ENCODE measurements around the gene HIGD2B. TPM values are rescaled to one million over a fixed set of nuclear protein-coding genes. Genes with fewer than 3 reads are reported as not detected.
A peak's percentile ranks its signal among the peaks of the same experiment; 100 is the strongest.

Gene HIGD2B
- total and polyA plus RNA-seq, 2 of the 13 experiments (the other 11 are each of a cell fraction or from before 2014, with no cell fraction given) = not detected

- no peak for TF ChIP-seq HNF4A (CRISPR knock-in tag; IDR thresholded peaks at IDR 0.05)
- TF ChIP-seq TAF1 (CRISPR knock-in tag; IDR thresholded peaks at IDR 0.05) = peak; percentile 94
- peak; percentile 83 for TF ChIP-seq RFX1 (IDR thresholded peaks at IDR 0.05)
- TF ChIP-seq TRIM24 (CRISPR knock-in tag; IDR thresholded peaks at IDR 0.05) = no peak
- TF ChIP-seq PATZ1 (CRISPR knock-in tag; IDR thresholded peaks at IDR 0.05) = peak; percentile 10; the same call in 1 of the 2 replicates
- no peak; the same call in 1 of the 2 replicates for TF ChIP-seq ZNF446 (CRISPR knock-in tag; IDR thresholded peaks at IDR 0.05)
- peak; percentile 84 for TF ChIP-seq HOXA3 (CRISPR knock-in tag; IDR thresholded peaks at IDR 0.05)
- peak; percentile 67; the same call in 1 of the 2 replicates for TF ChIP-seq NRL (CRISPR knock-in tag; IDR thresholded peaks at IDR 0.05; ENCODE audit: borderline replicate concordance)
- TF ChIP-seq SIN3A (IDR thresholded peaks at IDR 0.05; ENCODE audit: borderline replicate concordance, low read depth, low read length) = peak; percentile 83; the same call in 1 of the 2 replicates
- TF ChIP-seq ZBTB21 (CRISPR knock-in tag; IDR thresholded peaks at IDR 0.05) = peak; percentile 47; the same call in 1 of the 2 replicates
- no peak for TF ChIP-seq PRDM4 (CRISPR knock-in tag; IDR thresholded peaks at IDR 0.05; ENCODE audit: borderline replicate concordance)
- TF ChIP-seq GATAD1 (CRISPR knock-in tag; IDR thresholded peaks at IDR 0.05) = peak; percentile 81
- 0 out of 2 replicates have a peak, but pooled peaks have one; percentile 29 for TF ChIP-seq ZNF563 (CRISPR knock-in tag; IDR thresholded peaks at IDR 0.05)
- peak; percentile 90 for TF ChIP-seq ZNF670 (CRISPR knock-in tag; IDR thresholded peaks at IDR 0.05; ENCODE audit: borderline replicate concordance)
- TF ChIP-seq ZNF788 (CRISPR knock-in tag; IDR thresholded peaks at IDR 0.05; ENCODE audit: borderline replicate concordance) = 0 out of 2 replicates have a peak, but pooled peaks have one; percentile 27
- peak; percentile 75; the same call in 1 of the 2 replicates for TF ChIP-seq HNF1B (CRISPR knock-in tag; IDR thresholded peaks at IDR 0.05)
- peak; percentile 71 for TF ChIP-seq ZBTB20 (CRISPR knock-in tag; IDR thresholded peaks at IDR 0.05; ENCODE audit: borderline replicate concordance, low read depth)
- peak; percentile 79; the same call in 1 of the 2 replicates for TF ChIP-seq ZNF816 (CRISPR knock-in tag; IDR thresholded peaks at IDR 0.05; ENCODE audit: borderline replicate concordance)
- 0 out of 2 replicates have a peak, but pooled peaks have one; percentile 45 for TF ChIP-seq ZNF335 (CRISPR knock-in tag; IDR thresholded peaks at IDR 0.05)
- TF ChIP-seq ZNF747 (CRISPR knock-in tag; IDR thresholded peaks at IDR 0.05; ENCODE audit: borderline replicate concordance) = no peak; the same call in 1 of the 2 replicates
- no peak for TF ChIP-seq PHB2 (IDR thresholded peaks at IDR 0.05; ENCODE audit: partially characterized antibody)
Observed at GRCh38 chr15:72685925-72686794, at the start of gene HIGD2B, which contains the start of gene BBS4 (continued).
